ENCODE results near the gene IFT172. TPM values are rescaled to one million over a fixed set of nuclear protein-coding genes. Genes with fewer than 3 reads are reported as not detected.

Gene IFT172
- total RNA-seq, 2 donors from 2014 or later = 30.1 to 31.3 TPM

DNA sequence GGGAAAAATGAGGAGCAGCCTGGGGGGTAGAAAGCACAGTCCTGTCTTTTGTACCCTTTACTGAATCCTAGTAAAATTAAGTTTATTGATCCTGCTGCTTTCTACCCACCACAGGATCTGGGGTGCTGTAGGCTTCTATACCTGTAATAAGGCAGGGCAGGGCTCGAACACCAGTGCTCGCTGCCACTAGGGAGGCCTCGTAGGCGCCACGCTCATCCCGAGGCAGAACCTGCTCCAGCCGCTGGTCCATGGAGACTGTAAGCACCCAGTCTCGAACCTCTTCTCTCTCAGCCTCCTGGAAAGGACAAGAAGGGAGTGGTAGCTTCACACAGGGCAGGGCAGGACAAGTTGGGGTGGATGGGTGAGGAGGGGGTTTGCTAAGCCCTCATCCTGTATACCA, 44.4 kb downstream of the IFT172 start:
- no peak for DNase-seq
- Mint-ChIP-seq H3K36me3 (ENCODE audit: low read depth) (peaks cover 69% of the 10 kb centered on the region), H3K27ac (no peak overlapping the region), H3K4me1 (peaks cover 12% of the 10 kb centered on the region), H3K4me3 (no peak overlapping the region), H3K27me3 (ENCODE audit: insufficient read depth) (no peaks in the 10 kb centered on the region), H3K9me3 (no peaks in the 10 kb centered on the region)
- no peaks in the 10 kb centered on the region for H3K9me3 ChIP-seq (ENCODE audit: control insufficient read depth, low read length)
- H3K9ac ChIP-seq (ENCODE audit: extremely low read depth, low read length, poor library complexity, severe bottlenecking) = no peak overlapping the region
- no peak overlapping the region for H3K27ac ChIP-seq (ENCODE audit: low read depth, low read length)
- no peaks in the 10 kb centered on the region for H3K27me3 ChIP-seq (ENCODE audit: control insufficient read depth, insufficient read depth, low read length, poor library complexity, severe bottlenecking)
- peaks cover 30% of the 10 kb centered on the region for H3K36me3 ChIP-seq (ENCODE audit: control insufficient read depth, insufficient read depth, low read length)
- TF ChIP-seq, protein P1, sequence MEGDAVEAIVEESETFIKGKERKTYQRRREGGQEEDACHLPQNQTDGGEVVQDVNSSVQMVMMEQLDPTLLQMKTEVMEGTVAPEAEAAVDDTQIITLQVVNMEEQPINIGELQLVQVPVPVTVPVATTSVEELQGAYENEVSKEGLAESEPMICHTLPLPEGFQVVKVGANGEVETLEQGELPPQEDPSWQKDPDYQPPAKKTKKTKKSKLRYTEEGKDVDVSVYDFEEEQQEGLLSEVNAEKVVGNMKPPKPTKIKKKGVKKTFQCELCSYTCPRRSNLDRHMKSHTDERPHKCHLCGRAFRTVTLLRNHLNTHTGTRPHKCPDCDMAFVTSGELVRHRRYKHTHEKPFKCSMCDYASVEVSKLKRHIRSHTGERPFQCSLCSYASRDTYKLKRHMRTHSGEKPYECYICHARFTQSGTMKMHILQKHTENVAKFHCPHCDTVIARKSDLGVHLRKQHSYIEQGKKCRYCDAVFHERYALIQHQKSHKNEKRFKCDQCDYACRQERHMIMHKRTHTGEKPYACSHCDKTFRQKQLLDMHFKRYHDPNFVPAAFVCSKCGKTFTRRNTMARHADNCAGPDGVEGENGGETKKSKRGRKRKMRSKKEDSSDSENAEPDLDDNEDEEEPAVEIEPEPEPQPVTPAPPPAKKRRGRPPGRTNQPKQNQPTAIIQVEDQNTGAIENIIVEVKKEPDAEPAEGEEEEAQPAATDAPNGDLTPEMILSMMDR (conservative IDR thresholded peaks at IDR 0.05) = no peak
- 93 to 95% methylated on average over 2 to 8 of the region's 8 CpGs for WGBS, 2 experiments (ENCODE audit: insufficient coverage in 1 of 2, insufficient read length in 1 of 2)
- peaks cover 3% of the 10 kb centered on the region for H3K4me1 ChIP-seq (ENCODE audit: control insufficient read depth, insufficient read depth, low read length)
- H3K4me3 ChIP-seq (ENCODE audit: low read length) = no peak overlapping the region

DNA sequence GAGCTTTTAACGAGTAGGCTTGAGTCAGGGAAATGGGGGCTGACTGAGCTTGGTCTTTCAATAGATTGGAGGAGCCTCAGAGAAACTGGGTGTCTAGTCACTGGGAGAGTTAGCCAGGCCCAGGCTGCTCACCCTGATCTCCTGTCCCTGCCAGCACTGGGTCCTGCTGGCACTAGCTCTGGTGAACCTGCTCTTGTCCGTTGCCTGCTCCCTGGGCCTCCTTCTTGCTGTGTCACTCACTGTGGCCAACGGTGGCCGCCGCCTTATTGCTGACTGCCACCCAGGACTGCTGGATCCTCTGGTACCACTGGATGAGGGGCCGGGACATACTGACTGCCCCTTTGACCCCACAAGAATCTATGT, 46.6 kb downstream of the IFT172 start:
- Histone ChIP-seq H3K4me3 (ENCODE audit: low read length) (peak overlapping the region; percentile 67), H3K27me3 (ENCODE audit: control insufficient read depth, insufficient read depth, low read length, poor library complexity, severe bottlenecking) (no peaks in the 10 kb centered on the region), H3K27ac (ENCODE audit: low read depth, low read length) (peak overlapping the region; percentile 22), H3K36me3 (ENCODE audit: control insufficient read depth, insufficient read depth, low read length) (peaks cover 45% of the 10 kb centered on the region), H3K9me3 (ENCODE audit: control insufficient read depth, low read length) (no peaks in the 10 kb centered on the region), H3K9ac (ENCODE audit: extremely low read depth, low read length, poor library complexity, severe bottlenecking) (peak overlapping the region; percentile 34), H3K4me1 (ENCODE audit: control insufficient read depth, insufficient read depth, low read length) (peaks cover 3% of the 10 kb centered on the region)
- H3K27me3 Mint-ChIP-seq (ENCODE audit: insufficient read depth) = no peaks in the 10 kb centered on the region
- peak overlapping the region; percentile 55 for H3K4me3 Mint-ChIP-seq
- 86 to 88% methylated on average over 6 of the region's 6 CpGs for WGBS, 2 experiments (ENCODE audit: insufficient coverage in 1 of 2, insufficient read length in 1 of 2)
- peaks cover 67% of the 10 kb centered on the region for H3K36me3 Mint-ChIP-seq (ENCODE audit: low read depth)
- DNase-seq = peak; percentile 56
- H3K27ac Mint-ChIP-seq = peak overlapping the region; percentile 0
- TF ChIP-seq, protein P1 (conservative IDR thresholded peaks at IDR 0.05) = no peak
- H3K4me1 Mint-ChIP-seq = peaks cover 12% of the 10 kb centered on the region
- no peaks in the 10 kb centered on the region for H3K9me3 Mint-ChIP-seq

DNA sequence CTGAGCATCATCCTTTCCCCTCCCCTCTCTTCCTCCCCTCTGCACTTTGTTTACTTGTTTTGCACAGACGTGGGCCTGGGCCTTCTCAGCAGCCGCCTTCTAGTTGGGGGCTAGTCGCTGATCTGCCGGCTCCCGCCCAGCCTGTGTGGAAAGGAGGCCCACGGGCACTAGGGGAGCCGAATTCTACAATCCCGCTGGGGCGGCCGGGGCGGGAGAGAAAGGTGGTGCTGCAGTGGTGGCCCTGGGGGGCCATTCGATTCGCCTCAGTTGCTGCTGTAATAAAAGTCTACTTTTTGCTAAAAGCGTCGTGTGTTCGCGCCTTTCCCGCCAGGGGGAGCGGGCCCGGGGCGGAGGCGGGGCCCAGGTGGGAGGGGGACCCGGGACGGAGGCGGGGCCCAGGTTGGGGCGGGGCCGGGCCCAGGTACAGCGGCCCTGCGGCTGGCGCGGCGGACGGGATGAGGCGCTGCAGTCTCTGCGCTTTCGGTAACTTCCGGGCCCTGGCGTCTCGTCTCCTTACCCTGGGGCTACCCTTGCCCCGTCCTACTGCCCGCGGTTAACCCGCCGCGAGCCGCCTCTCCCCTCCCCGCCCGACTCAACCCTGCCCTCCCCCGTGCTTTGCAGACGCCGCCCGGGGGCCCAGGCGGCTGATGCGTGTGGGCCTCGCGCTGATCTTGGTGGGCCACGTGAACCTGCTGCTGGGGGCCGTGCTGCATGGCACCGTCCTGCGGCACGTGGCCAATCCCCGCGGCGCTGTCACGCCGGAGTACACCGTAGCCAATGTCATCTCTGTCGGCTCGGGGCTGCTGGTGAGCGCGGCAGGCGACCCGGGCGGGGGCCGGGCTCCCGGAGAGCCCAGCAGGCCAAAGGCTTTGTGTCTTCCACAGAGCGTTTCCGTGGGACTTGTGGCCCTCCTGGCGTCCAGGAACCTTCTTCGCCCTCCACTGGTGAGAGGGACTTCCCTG, 47.3 kb downstream of the IFT172 start, which contains the start of gene KRTCAP3:
Gene KRTCAP3 (plus strand): TSS at position 424 of the 962 bp plus-strand sequence. CDS start 32 bp downstream, at position 456.
- peak; percentile 94 for DNase-seq
- TF ChIP-seq, protein P1 (conservative IDR thresholded peaks at IDR 0.05) = peak; percentile 81
- Mint-ChIP-seq H3K27me3 (ENCODE audit: insufficient read depth) (no peaks in the 10 kb centered on the region), H3K27ac (peak within 1 kb of the TSS; percentile 0), H3K36me3 (ENCODE audit: low read depth) (peaks cover 65% of the 10 kb centered on the region), H3K9me3 (no peaks in the 10 kb centered on the region), H3K4me3 (peak within 1 kb of the TSS; percentile 55), H3K4me1 (peaks cover 12% of the 10 kb centered on the region)
- no peaks in the 10 kb centered on the region for H3K27me3 ChIP-seq (ENCODE audit: control insufficient read depth, insufficient read depth, low read length, poor library complexity, severe bottlenecking)
- H3K27ac ChIP-seq (ENCODE audit: low read depth, low read length) = peak within 1 kb of the TSS; percentile 22
- 14 to 32% methylated on average over 34 to 80 of the region's 80 CpGs for WGBS, 2 experiments (ENCODE audit: insufficient coverage in 1 of 2, insufficient read length in 1 of 2)
- H3K4me1 ChIP-seq (ENCODE audit: control insufficient read depth, insufficient read depth, low read length) = peaks cover 3% of the 10 kb centered on the region
- peaks cover 48% of the 10 kb centered on the region for H3K36me3 ChIP-seq (ENCODE audit: control insufficient read depth, insufficient read depth, low read length)
- peak within 1 kb of the TSS; percentile 67 for H3K4me3 ChIP-seq (ENCODE audit: low read length)
- H3K9ac ChIP-seq (ENCODE audit: extremely low read depth, low read length, poor library complexity, severe bottlenecking) = peak within 1 kb of the TSS; percentile 34
- no peaks in the 10 kb centered on the region for H3K9me3 ChIP-seq (ENCODE audit: control insufficient read depth, low read length)
